ENCODE data around the gene CCL28. TPM values are rescaled to one million over a fixed set of nuclear protein-coding genes. Genes with fewer than 3 reads are reported as not detected.

Gene CCL28
- total and polyA plus RNA-seq, 4 donors: 3.5 to 7.7 (median 6.7) TPM

DNA sequence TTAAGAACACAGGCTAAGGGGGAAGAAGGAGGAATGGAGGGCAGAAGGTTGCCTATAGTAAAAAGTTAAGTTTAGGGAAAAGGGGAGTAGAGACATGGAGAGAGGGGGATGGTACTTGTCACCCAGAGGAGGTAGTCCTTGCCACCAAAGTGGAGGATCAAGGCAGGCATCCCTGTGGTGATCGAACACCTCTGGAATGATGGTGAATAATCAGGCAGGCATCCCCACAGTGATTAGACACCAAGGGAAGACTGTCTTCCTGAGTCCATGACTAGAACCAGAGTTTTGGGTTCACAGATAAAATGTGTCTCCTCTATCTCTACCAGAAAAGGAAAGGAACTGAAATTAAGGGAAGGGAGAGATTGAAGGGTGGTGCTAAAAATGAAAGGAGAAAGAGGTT lies 79.8 kb downstream of the CCL28 start:
- Histone ChIP-seq H3K27ac (ENCODE audit: low read depth in 1 of 2, low read length in 1 of 2) (no peak overlapping the region), H3K36me3 (ENCODE audit: control insufficient read depth in 4 of 4, insufficient read depth in 4 of 4, low read length in 4 of 4) (no peaks in the 10 kb centered on the region), H3K9me3 (ENCODE audit: control insufficient read depth in 4 of 4, insufficient read depth in 3 of 4, low read length in 3 of 4) (peaks cover 0 to 8% (median 1%) of the 10 kb centered on the region in 4 donors), H3K4me1 (ENCODE audit: control insufficient read depth in 5 of 5, insufficient read depth in 5 of 5, low read length in 5 of 5) (no peaks in the 10 kb centered on the region), H3K27me3 (ENCODE audit: control insufficient read depth in 3 of 3, insufficient read depth in 3 of 3, low read length in 2 of 3) (no peaks in the 10 kb centered on the region), H3K4me3 (no peak overlapping the region), H3K9ac (ENCODE audit: insufficient read depth in 1 of 2, low read length in 2 of 2) (no peak overlapping the region)
- TF ChIP-seq, protein P1, sequence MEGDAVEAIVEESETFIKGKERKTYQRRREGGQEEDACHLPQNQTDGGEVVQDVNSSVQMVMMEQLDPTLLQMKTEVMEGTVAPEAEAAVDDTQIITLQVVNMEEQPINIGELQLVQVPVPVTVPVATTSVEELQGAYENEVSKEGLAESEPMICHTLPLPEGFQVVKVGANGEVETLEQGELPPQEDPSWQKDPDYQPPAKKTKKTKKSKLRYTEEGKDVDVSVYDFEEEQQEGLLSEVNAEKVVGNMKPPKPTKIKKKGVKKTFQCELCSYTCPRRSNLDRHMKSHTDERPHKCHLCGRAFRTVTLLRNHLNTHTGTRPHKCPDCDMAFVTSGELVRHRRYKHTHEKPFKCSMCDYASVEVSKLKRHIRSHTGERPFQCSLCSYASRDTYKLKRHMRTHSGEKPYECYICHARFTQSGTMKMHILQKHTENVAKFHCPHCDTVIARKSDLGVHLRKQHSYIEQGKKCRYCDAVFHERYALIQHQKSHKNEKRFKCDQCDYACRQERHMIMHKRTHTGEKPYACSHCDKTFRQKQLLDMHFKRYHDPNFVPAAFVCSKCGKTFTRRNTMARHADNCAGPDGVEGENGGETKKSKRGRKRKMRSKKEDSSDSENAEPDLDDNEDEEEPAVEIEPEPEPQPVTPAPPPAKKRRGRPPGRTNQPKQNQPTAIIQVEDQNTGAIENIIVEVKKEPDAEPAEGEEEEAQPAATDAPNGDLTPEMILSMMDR (IDR thresholded peaks at IDR 0.05; ENCODE audit: control extremely low read depth, extremely low read depth): no peak
- DNase-seq (no peak), ATAC-seq (ENCODE audit: insufficient read depth, low FRiP score) (no peak)
- 94 to 96% methylated on average over 1 of the region's 1 CpG for WGBS, 2 donors

Other genes starting within 250 kb of the CCL28 start
- 1 to 10 TPM in 1 of 2 donors, not detected in 1; 4.2 TPM for gene NIM1K, start 220.2 kb downstream of the CCL28 start, total RNA-seq
- 1 to 10 TPM; 1.0 to 3.1 TPM for gene NIM1K, start 220.2 kb downstream of the CCL28 start, polyA plus RNA-seq
- 100 to 1,000 TPM; 194 to 360 TPM for gene HMGCS1, start 99.0 kb downstream of the CCL28 start, total RNA-seq
- 100 to 1,000 TPM in 1 of 2 donors, 10 to 100 TPM in 1; 91.9 to 135 TPM for gene HMGCS1, start 99.0 kb downstream of the CCL28 start, polyA plus RNA-seq
- gene TMEM267, start 71.5 kb upstream of the CCL28 start, total RNA-seq: 10 to 100 TPM; 13.0 to 16.5 TPM
- 10 to 100 TPM in 1 of 2 donors, 1 to 10 TPM in 1; 7.4 to 11.4 TPM for gene TMEM267, start 71.5 kb upstream of the CCL28 start, polyA plus RNA-seq
- gene C5orf34, start 102.8 kb upstream of the CCL28 start, total RNA-seq: 1 to 10 TPM; 1.7 to 5.9 TPM
- 1 to 10 TPM; 1.1 to 1.5 TPM for gene C5orf34, start 102.8 kb upstream of the CCL28 start, polyA plus RNA-seq
- 10 to 100 TPM; 62.6 to 91.1 TPM for gene PAIP1, start 144.7 kb upstream of the CCL28 start, total RNA-seq
- gene PAIP1, start 144.7 kb upstream of the CCL28 start, polyA plus RNA-seq: 10 to 100 TPM; 46.1 to 47.3 TPM
- gene NNT, start 190.8 kb upstream of the CCL28 start, total RNA-seq: 10 to 100 TPM; 54.2 to 96.9 TPM
- gene NNT, start 190.8 kb upstream of the CCL28 start, polyA plus RNA-seq: 10 to 100 TPM in 1 of 2 donors, 1 to 10 TPM in 1; 8.5 to 15.7 TPM